A549 (cell line): ENCODE measurements around the gene ARRDC4. TPM values are rescaled to one million over a fixed set of nuclear protein-coding genes. Genes with fewer than 3 reads are reported as not detected.

Experiments used
- ATAC-seq, 2 experiments: fragments of 200-7000 bp in 1 of 2; fragments of >200 bp in 1 of 2; cut with Nextera tagmentation in 1 of 2; cut with Tn5 transposase in 1 of 2; 3 replicates each; pipeline versions ENCODE4 v1.8.0 to v1.9.1; 2018 to 2020; ENCODE audit warnings: mild to moderate bottlenecking in 1 of 2, moderate library complexity in 1 of 2
- CTCF ChIA-PET: fragments of 300-600 bp; sonication (Branson Sonifier 250); formaldehyde crosslinking; extraction: SDS; loops from one replicate; lab custom pipeline; 2021; ENCODE audit warnings: antibody characterized with exemption, inconsistent platforms; lab: Yijun Ruan, JAX
- POLR2A ChIA-PET: fragments of 350-600 bp; formaldehyde crosslinking; extraction: SDS; loops from one replicate; lab custom pipeline; 2021; ENCODE audit warnings: antibody characterized with exemption, inconsistent platforms; lab: Yijun Ruan, JAX
- DNase-seq, 2 experiments: peaks; one replicate each; pipeline versions ENCODE4 v3.0.0 to v3.0.0-alpha.2; 2011 to 2016; ENCODE audit warnings: low read depth in 1 of 2, low spot score in 1 of 2
- FAIRE-seq: peaks from 2 replicates; lab custom pipeline; 2011; peaks lifted over from hg19 to GRCh38; lab: Jason Lieb, UNC
- H3K27ac ChIP-seq, 2 experiments: fragments of >200 bp; sonication (Bioruptor Twin); formaldehyde crosslinking; 3 replicates each; pipeline ENCODE4 v1.5.1; 2016 to 2017
- H3K4me1 ChIP-seq: fragments of >200 bp; sonication (Bioruptor Twin); formaldehyde crosslinking; 3 replicates; pipeline ENCODE4 v1.6.1; 2016
- H3K4me2 ChIP-seq: fragments of >200 bp; sonication (Bioruptor Twin); formaldehyde crosslinking; 3 replicates; pipeline ENCODE4 v1.6.1; 2016
- H3K4me3 ChIP-seq: fragments of >200 bp; sonication (Bioruptor Twin); formaldehyde crosslinking; 3 replicates; pipeline ENCODE4 v1.5.1; 2016
- H3K9me3 ChIP-seq: fragments of >200 bp; sonication (Bioruptor Twin); formaldehyde crosslinking; 3 replicates; pipeline ENCODE4 v1.6.1; 2016
- BCL3 ChIP-seq: fragments of >200 bp; sonication (Bioruptor Twin); formaldehyde crosslinking; IDR thresholded peaks from 3 replicates; pipeline ENCODE4 v1.6.1; 2016
- BHLHE40 ChIP-seq: IDR thresholded peaks from 2 replicates; pipeline ENCODE4 v1.6.1; 2012; ENCODE audit warnings: low read depth, low read length, inconsistent platforms
- CBX2 ChIP-seq: fragments of 200-600 bp; sonication (generic); IDR thresholded peaks from 2 replicates; pipeline ENCODE4 v1.6.1; 2016; ENCODE audit warnings: low read depth, mild to moderate bottlenecking, borderline replicate concordance
- CBX8 ChIP-seq: fragments of 200-600 bp; sonication (generic); IDR thresholded peaks from 2 replicates; pipeline ENCODE4 v1.6.1; 2016
- EHF ChIP-seq: fragments of 250-450 bp; sonication (Bioruptor Pico); IDR thresholded peaks from 2 replicates; pipeline ENCODE4 v1.5.0; 2020; ENCODE audit warnings: mild to moderate bottlenecking
- EHMT2 ChIP-seq: fragments of 200-600 bp; sonication (generic); IDR thresholded peaks from 2 replicates; pipeline ENCODE4 v1.6.1; 2016; ENCODE audit warnings: antibody characterized with exemption, low read depth, mild to moderate bottlenecking, moderate library complexity
- ELK1 ChIP-seq: fragments of 150-350 bp; IDR thresholded peaks from 2 replicates; pipeline ENCODE4 v1.6.1; 2014; ENCODE audit warnings: low read depth, mild to moderate bottlenecking, low read length
- EP300 ChIP-seq, 2 experiments: fragments of >200 bp; sonication (Bioruptor Twin); formaldehyde crosslinking; IDR thresholded peaks; 2 replicates in 1 of 2; 3 replicates in 1 of 2; pipeline ENCODE4 v1.6.1; 2016 to 2017
- ESRRA ChIP-seq: fragments of 150-350 bp; IDR thresholded peaks from 2 replicates; pipeline ENCODE4 v1.6.1; 2014; ENCODE audit warnings: mild to moderate bottlenecking, low read length, borderline replicate concordance
- FOSB ChIP-seq: fragments of 250-450 bp; sonication (Bioruptor Pico); IDR thresholded peaks from 2 replicates; pipeline ENCODE4 v1.5.0; 2020; ENCODE audit warnings: mild to moderate bottlenecking, moderate library complexity
- FOSL2 ChIP-seq, 2 experiments: fragments of 450-650 bp in 1 of 2; fragments of >200 bp in 1 of 2; sonication (Bioruptor Twin) in 1 of 2; formaldehyde crosslinking; IDR thresholded peaks; 2 replicates each; pipeline versions ENCODE4 v1.5.0 to v1.6.1; 2016 to 2020; ENCODE audit warnings: mild to moderate bottlenecking in 1 of 2, moderate library complexity in 1 of 2
- FOXS1 ChIP-seq: fragments of 250-450 bp; sonication (Bioruptor Pico); IDR thresholded peaks from 2 replicates; pipeline ENCODE4 v1.5.0; 2020; ENCODE audit warnings: mild to moderate bottlenecking, moderate library complexity
- HDAC2 ChIP-seq: fragments of 200-600 bp; sonication (generic); IDR thresholded peaks from 2 replicates; pipeline ENCODE4 v1.6.1; 2016
- HES2 ChIP-seq: fragments of >200 bp; sonication (Bioruptor Twin); formaldehyde crosslinking; IDR thresholded peaks from 2 replicates; pipeline ENCODE4 v1.6.1; 2016
- HMGXB4 ChIP-seq: fragments of 250-450 bp; sonication (Bioruptor Pico); IDR thresholded peaks from 2 replicates; pipeline ENCODE4 v1.5.0; 2021; ENCODE audit warnings: mild to moderate bottlenecking, moderate library complexity, borderline replicate concordance
- HOXA7 ChIP-seq: fragments of 250-450 bp; sonication (Bioruptor Pico); IDR thresholded peaks from 2 replicates; pipeline ENCODE4 v1.5.0; 2020; ENCODE audit warnings: mild to moderate bottlenecking, moderate library complexity
- HOXB13 ChIP-seq: fragments of 250-450 bp; sonication (Bioruptor Pico); IDR thresholded peaks from 2 replicates; pipeline ENCODE4 v1.5.0; 2020; ENCODE audit warnings: low read depth, mild to moderate bottlenecking, moderate library complexity
- JUN ChIP-seq, 2 experiments: fragments of >200 bp; sonication (Bioruptor Twin); formaldehyde crosslinking; IDR thresholded peaks; 2 replicates in 1 of 2; 3 replicates in 1 of 2; pipeline ENCODE4 v1.6.1; 2016 to 2017
- MAX ChIP-seq: IDR thresholded peaks from 2 replicates; pipeline ENCODE4 v1.6.1; 2012
- MYC ChIP-seq: IDR thresholded peaks from 2 replicates; pipeline ENCODE4 v1.6.1; 2012; ENCODE audit warnings: mild to moderate bottlenecking, inconsistent platforms, low read length, improper control_type of control experiment, borderline replicate concordance
- NFE2L2 ChIP-seq: fragments of 150-350 bp; conservative IDR thresholded peaks from 2 replicates; pipeline ENCODE4 v1.6.1; 2014; ENCODE audit warnings: low read length
- NR3C1 ChIP-seq: fragments of >200 bp; sonication (Bioruptor Twin); formaldehyde crosslinking; IDR thresholded peaks from 3 replicates; pipeline ENCODE4 v1.6.1; 2017
- PHF8 ChIP-seq: fragments of 200-600 bp; sonication (generic); IDR thresholded peaks from 2 replicates; pipeline ENCODE4 v1.6.1; 2016; ENCODE audit warnings: low read depth, mild to moderate bottlenecking, antibody characterized with exemption, moderate library complexity, borderline replicate concordance
- RARB ChIP-seq: fragments of 250-450 bp; sonication (Bioruptor Pico); IDR thresholded peaks from 2 replicates; pipeline ENCODE4 v1.8.0; 2021; ENCODE audit warnings: mild to moderate bottlenecking, moderate library complexity
- RFX5 ChIP-seq: fragments of 450-650 bp; IDR thresholded peaks from 2 replicates; pipeline ENCODE4 v1.7.1; 2014; ENCODE audit warnings: antibody characterized with exemption, mild to moderate bottlenecking, moderate library complexity
- SREBF2 ChIP-seq: fragments of 450-650 bp; IDR thresholded peaks from 2 replicates; pipeline ENCODE4 v1.6.1; 2014; ENCODE audit warnings: mild to moderate bottlenecking, moderate library complexity
- TFCP2L1 ChIP-seq: fragments of 250-450 bp; sonication (Bioruptor Pico); IDR thresholded peaks from 2 replicates; pipeline ENCODE4 v1.5.0; 2021; ENCODE audit warnings: mild to moderate bottlenecking
- USF2 ChIP-seq: fragments of 450-650 bp; IDR thresholded peaks from 2 replicates; pipeline ENCODE4 v1.6.1; 2014; ENCODE audit warnings: antibody characterized with exemption
- ZC3H11A ChIP-seq: fragments of 450-650 bp; IDR thresholded peaks from 2 replicates; pipeline ENCODE4 v1.6.1; 2014; ENCODE audit warnings: antibody characterized with exemption, mild to moderate bottlenecking
- ZNF302 ChIP-seq: fragments of 250-450 bp; sonication (Bioruptor Pico); IDR thresholded peaks from 2 replicates; pipeline ENCODE4 v1.9.0; 2021; ENCODE audit warnings: inconsistent platforms, mild to moderate bottlenecking, moderate library complexity
- ZSCAN20 ChIP-seq: fragments of 250-450 bp; sonication (Bioruptor Pico); IDR thresholded peaks from 2 replicates; pipeline ENCODE4 v1.8.0; 2022; ENCODE audit warnings: mild to moderate bottlenecking, moderate library complexity
- WGBS: methylation state at CpG from one replicate; pipeline ENCODE4 v1.1.6; 2017; ENCODE audit errors: missing lambda C conversion rate; 5-methylcytosine and 5-hydroxymethylcytosine counted together
- polyA plus RNA-seq, 4 experiments: library from polyadenylated mRNA; depleted of rRNA in 3 of 4; stranded (reverse); fragments of >200 nt; fragmentation: RNase III in 1 of 4; extraction: RNeasy Plus Mini Kit Qiagen cat#74134 plus additional on column Dnase treatment in 1 of 4; gene quantifications; 2 replicates in 3 of 4; 3 replicates in 1 of 4; pipeline ENCODE4 v1.2.3, GENCODE V29; 2011 to 2017

Gene ARRDC4
- polyA plus RNA-seq, 2 of the 4 experiments (the other 2 are of a cell fraction), result 0.19 to 2.2 TPM

- no peak for TF ChIP-seq ESRRA
- peak; percentile 97 for TF ChIP-seq BHLHE40
- no peak for TF ChIP-seq HES2
- TF ChIP-seq ZC3H11A, result no peak
- TF ChIP-seq CBX8, result no peak
- TF ChIP-seq ELK1, result no peak
- no peak for TF ChIP-seq FOXS1 (CRISPR knock-in tag)
- no peak for TF ChIP-seq EHMT2
- TF ChIP-seq HOXB13, result no peak
- TF ChIP-seq BCL3, result no peak
- TF ChIP-seq PHF8, result peak; percentile 58
- TF ChIP-seq RFX5, result peak; percentile 81
- TF ChIP-seq EP300 (IDR thresholded peaks at IDR 0.05), result no peak
- no peak for TF ChIP-seq HOXA7
- no peak for TF ChIP-seq ZNF302 (CRISPR knock-in tag)
- no peak for TF ChIP-seq RARB (CRISPR knock-in tag)
- TF ChIP-seq SREBF2, result no peak
- TF ChIP-seq USF2, result peak; percentile 90
- TF ChIP-seq TFCP2L1 (CRISPR knock-in tag), result 0 out of 2 replicates have a peak, but pooled peaks have one; percentile 40
- peak; percentile 94 for TF ChIP-seq MAX
- no peak for TF ChIP-seq ZSCAN20
- TF ChIP-seq MYC, result no peak; the same call in 1 of the 2 replicates
- no peak for TF ChIP-seq HDAC2
- TF ChIP-seq NR3C1, result no peak
- TF ChIP-seq NFE2L2, result no peak
- no peak for TF ChIP-seq FOSL2 (IDR thresholded peaks at IDR 0.05)
- TF ChIP-seq FOSL2 (CRISPR knock-in tag; IDR thresholded peaks at IDR 0.05), result peak; percentile 38; the same call in 1 of the 2 replicates
- no peak for TF ChIP-seq CBX2
- TF ChIP-seq FOSB (CRISPR knock-in tag), result no peak
Observed at GRCh38 chr15:97960364-97961066, at the start of gene ARRDC4 (continued).

- CTCF ChIA-PET, result interaction anchor here (0.9 kb wide), 2 partner anchors 11 to 32 kb away, joined by 3 read pairs; no protein-coding TSS in a partner anchor
- H3K4me3 ChIP-seq, result no peak overlapping the region
- FAIRE-seq (no peak), ATAC-seq (no peak), DNase-seq (no peak)
- no peaks in the 10 kb centered on the region for H3K4me1 ChIP-seq
- POLR2A ChIA-PET, result no interaction called here
- H3K9me3 ChIP-seq, result no peaks in the 10 kb centered on the region
- H3K27ac ChIP-seq, result no peak overlapping the region
- no peak overlapping the region for H3K4me2 ChIP-seq
- 35% methylated on average over 6 of the region's 6 CpGs for WGBS
- TF ChIP-seq EP300 (IDR thresholded peaks at IDR 0.05) (no peak), MYC (no peak), ELK1 (no peak), EHMT2 (no peak), NFE2L2 (no peak), FOXS1 (CRISPR knock-in tag) (no peak), HMGXB4 (no peak), USF2 (no peak), MAX (no peak), EHF (CRISPR knock-in tag) (no peak), HOXA7 (no peak), JUN (IDR thresholded peaks at IDR 0.05) (no peak)
Observed at GRCh38 chr15:97914711-97915110, 45.8 kb upstream of the ARRDC4 start.
